GM03348 (cell line): ENCODE results near the gene BNC2.

Source experiments
- DNase-seq: peaks from one replicate; pipeline ENCODE4 v3.0.0; 2012; ENCODE audit warnings: low spot score

The BNC2 gene

GRCh38 chr9:16715404-16715803 lies 155.1 kb downstream of the BNC2 start:
- peak; percentile 74 for DNase-seq

GRCh38 chr9:16712787-16713186 lies 157.7 kb downstream of the BNC2 start:
- DNase-seq: no peak

GRCh38 chr9:16710888-16711287 lies 159.6 kb downstream of the BNC2 start:
- no peak for DNase-seq

- no peak for DNase-seq
These were observed 160.5 kb downstream of the BNC2 start for GRCh38 chr9:16709924-16710323.

GRCh38 chr9:16708656-16709435 lies 161.6 kb downstream of the BNC2 start:
- no peak for DNase-seq

GRCh38 chr9:16705111-16705604 lies 165.3 kb downstream of the BNC2 start:
- DNase-seq: peak; percentile 90

GRCh38 chr9:16704116-16705110 lies 166.1 kb downstream of the BNC2 start:
- peak; percentile 69 for DNase-seq

GRCh38 chr9:16701347-16701746 lies 169.1 kb downstream of the BNC2 start:
- DNase-seq: no peak

GRCh38 chr9:16693616-16694015 lies 176.9 kb downstream of the BNC2 start:
- DNase-seq: no peak

GRCh38 chr9:16690628-16691027 lies 179.8 kb downstream of the BNC2 start:
- no peak for DNase-seq

GRCh38 chr9:16690205-16690604 lies 180.3 kb downstream of the BNC2 start:
- no peak for DNase-seq

- no peak for DNase-seq
These were observed 181.0 kb downstream of the BNC2 start for GRCh38 chr9:16689351-16689938.

GRCh38 chr9:16688814-16689213 lies 181.7 kb downstream of the BNC2 start:
- DNase-seq: no peak

- no peak for DNase-seq
These were observed 182.6 kb downstream of the BNC2 start for GRCh38 chr9:16687678-16688369.

- DNase-seq: no peak
These were observed 187.1 kb downstream of the BNC2 start for GRCh38 chr9:16683326-16683725.

GRCh38 chr9:16682273-16682672 lies 188.2 kb downstream of the BNC2 start:
- no peak for DNase-seq

GRCh38 chr9:16681652-16681987 lies 188.8 kb downstream of the BNC2 start:
- no peak for DNase-seq

GRCh38 chr9:16680975-16681651 lies 189.4 kb downstream of the BNC2 start:
- peak; percentile 37 for DNase-seq

- no peak for DNase-seq
These were observed 189.9 kb downstream of the BNC2 start for GRCh38 chr9:16680541-16680940.

- peak; percentile 40 for DNase-seq
These were observed 191.1 kb downstream of the BNC2 start for GRCh38 chr9:16679327-16679821.

- DNase-seq: no peak
These were observed 194.0 kb downstream of the BNC2 start for GRCh38 chr9:16676519-16676918.
